Duodenal mucosa (tissue), 2 donors: ENCODE data around the gene CRCP.
"Not testable (repeated sequence)": the region's sequence is repeated elsewhere in the genome, so short reads cannot be mapped to it uniquely, and the experiment has no call there.

Experiments used
- H3K27ac ChIP-seq: one replicate; pipeline ENCODE4 v1.7.0; 2013; ENCODE audit warnings: low read depth, low read length
- H3K27me3 ChIP-seq, 2 donors: one replicate each; pipeline ENCODE4 v1.7.0; 2013; ENCODE audit warnings: low read length in 2 of 2, control low read depth in 1 of 2; ENCODE audit not compliant: insufficient read depth in 2 of 2, control insufficient read depth in 1 of 2
- H3K36me3 ChIP-seq, 2 donors: one replicate each; pipeline ENCODE4 v1.7.0; 2013; ENCODE audit warnings: low read length in 2 of 2, control low read depth in 1 of 2; ENCODE audit not compliant: insufficient read depth in 2 of 2, control insufficient read depth in 1 of 2
- H3K4me1 ChIP-seq, 2 donors: one replicate each; pipeline ENCODE4 v1.7.0; 2013; ENCODE audit warnings: low read length in 2 of 2, control low read depth in 1 of 2; ENCODE audit not compliant: insufficient read depth in 2 of 2, control insufficient read depth in 1 of 2
- H3K4me3 ChIP-seq, 2 donors: one replicate each; pipeline ENCODE4 v1.7.0; 2013; ENCODE audit warnings: low read length in 2 of 2, low read depth in 1 of 2
- H3K9ac ChIP-seq, 2 donors: one replicate each; pipeline ENCODE4 v1.7.0; 2013; ENCODE audit warnings: low read length in 2 of 2, low read depth in 1 of 2
- H3K9me3 ChIP-seq, 2 donors: one replicate each; pipeline ENCODE4 v1.7.0; 2013; ENCODE audit warnings: low read length in 2 of 2, control low read depth in 1 of 2; ENCODE audit not compliant: control insufficient read depth in 1 of 2

The CRCP gene

DNA sequence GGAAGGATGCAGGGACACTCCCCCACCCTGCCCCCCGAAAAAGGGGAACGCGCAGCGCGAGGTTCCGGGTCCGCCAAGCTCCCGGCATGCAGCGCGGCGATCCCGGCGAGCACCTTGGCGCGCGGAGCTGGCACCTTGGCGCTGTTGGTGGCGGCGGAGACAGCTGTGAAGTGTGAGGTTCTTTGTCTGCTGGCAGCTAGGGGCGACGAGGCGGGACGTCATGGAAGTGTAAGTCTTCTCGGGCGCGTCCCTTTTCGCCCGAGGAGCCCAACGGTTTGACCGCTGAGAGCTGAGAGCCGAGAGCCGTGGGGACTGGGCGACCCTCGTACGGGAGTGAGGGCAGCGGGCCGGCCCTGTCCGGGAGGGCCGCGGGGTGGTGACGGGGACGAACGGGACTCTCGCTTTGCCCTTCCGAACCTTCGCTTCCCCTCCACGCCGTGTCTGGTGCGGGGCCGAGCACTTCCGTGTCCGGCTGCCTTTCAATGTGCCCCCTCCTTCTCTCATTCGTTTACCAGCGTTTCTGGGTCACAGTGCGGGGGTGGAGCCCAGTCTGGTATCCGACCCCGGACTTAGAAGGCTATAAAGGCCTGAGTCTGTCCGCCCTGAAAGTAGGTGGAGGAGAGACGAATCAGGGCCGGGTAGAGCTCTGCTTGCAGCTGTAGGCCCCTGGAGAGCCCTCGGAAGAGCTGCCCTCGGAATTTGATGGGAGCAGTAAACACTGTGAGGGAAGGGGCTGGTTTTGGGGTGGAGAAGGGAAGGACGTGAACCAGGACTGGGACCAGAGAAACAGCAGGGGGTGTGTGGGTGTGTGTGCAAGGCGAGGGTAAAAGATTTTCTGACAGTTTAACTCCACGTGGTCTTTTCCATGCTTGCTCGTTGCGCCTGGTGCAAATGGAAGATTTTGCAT lies at the start of gene CRCP:
CRCP (plus strand) TSS at position 105 of the 907 bp plus-strand sequence; CDS start at position 221, 116 bp downstream.
- Histone ChIP-seq H3K27me3 (no peaks in the 10 kb centered on the region), H3K4me1 (peaks cover 9 to 26% of the 10 kb centered on the region in 2 donors), H3K9ac (peak within 1 kb of the TSS; percentile 85 to 87)

DNA sequence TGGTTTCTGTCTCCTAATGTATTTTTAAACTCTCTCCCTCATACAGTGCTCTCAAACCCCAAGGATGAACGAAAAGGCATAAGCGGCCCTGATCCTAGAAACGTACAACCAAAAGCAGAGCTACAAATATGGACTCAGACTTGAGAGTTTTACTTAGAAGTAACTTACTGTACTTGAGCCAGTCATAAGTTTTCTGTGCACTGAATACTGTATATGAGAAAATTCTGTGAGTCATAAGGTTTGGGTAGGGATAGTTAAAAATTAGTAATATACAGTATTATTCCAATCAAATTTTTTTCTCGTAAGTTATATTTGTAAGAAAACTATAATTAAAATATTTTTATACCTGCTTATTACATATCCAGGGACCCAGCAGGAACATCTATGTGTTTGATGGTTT lies 44.9 kb upstream of the CRCP start:
- Histone ChIP-seq H3K4me1 (no peaks in the 10 kb centered on the region), H3K4me3 (no peak overlapping the region), H3K27ac (no peak overlapping the region), H3K9me3 (no peaks in the 10 kb centered on the region), H3K9ac (no peak overlapping the region), H3K27me3 (no peaks in the 10 kb centered on the region), H3K36me3 (no peaks in the 10 kb centered on the region)

More for the DNA sequence above, at the start of gene CRCP:
- Histone ChIP-seq H3K4me3 (peak within 1 kb of the TSS; percentile 88 to 90), H3K27ac (peak within 1 kb of the TSS; percentile 92), H3K9me3 (no peaks in the 10 kb centered on the region), H3K36me3 (peaks cover 3 to 4% of the 10 kb centered on the region in 2 donors)

DNA sequence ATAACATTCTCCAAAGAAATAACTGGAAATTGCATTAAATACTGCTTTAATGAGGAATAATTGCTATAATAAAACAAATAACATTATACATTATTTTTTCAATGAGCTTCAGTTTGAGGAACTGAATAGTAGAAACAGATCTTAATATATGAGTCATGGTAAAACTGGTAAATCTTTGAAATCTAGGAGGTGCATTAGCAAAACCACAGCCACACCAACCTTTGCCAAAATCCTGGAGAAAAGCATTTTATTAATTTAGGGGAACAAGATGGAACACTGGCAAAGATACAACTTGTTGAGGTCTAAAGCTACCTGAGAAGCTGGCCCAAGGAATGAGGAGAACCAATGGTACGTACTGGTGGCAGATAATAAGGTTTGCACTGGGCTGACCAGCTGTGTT lies 44.4 kb upstream of the CRCP start:
- H3K27me3 ChIP-seq = no peaks in the 10 kb centered on the region
- no peaks in the 10 kb centered on the region for H3K9me3 ChIP-seq
- no peak overlapping the region for H3K4me3 ChIP-seq
- no peak overlapping the region for H3K9ac ChIP-seq
- H3K36me3 ChIP-seq = no peaks in the 10 kb centered on the region
- H3K27ac ChIP-seq = no peak overlapping the region
- H3K4me1 ChIP-seq = no peaks in the 10 kb centered on the region

DNA sequence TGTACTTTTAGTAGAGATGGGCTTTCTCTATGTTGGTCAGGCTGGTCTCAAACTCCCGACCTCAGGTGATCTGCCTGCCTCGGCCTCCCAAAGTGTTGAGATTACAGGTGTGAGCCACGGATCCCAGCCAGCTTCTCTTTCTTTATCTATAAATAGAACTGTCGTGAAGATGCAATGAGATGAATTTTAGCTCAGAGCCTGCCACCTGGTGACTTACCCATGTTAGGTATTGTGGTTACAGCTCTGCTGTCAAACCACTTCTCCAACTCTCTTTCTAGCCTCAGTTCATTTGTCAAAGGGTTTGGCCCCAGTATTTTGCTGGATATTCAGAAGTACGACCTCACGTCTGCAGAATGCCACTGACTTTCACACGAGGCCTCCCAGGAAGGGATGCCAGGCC lies 42.4 kb upstream of the CRCP start:
- H3K9ac ChIP-seq, H3K36me3 ChIP-seq, H3K4me3 ChIP-seq, H3K27ac ChIP-seq, H3K27me3 ChIP-seq, H3K9me3 ChIP-seq: not testable (repeated sequence)
- peaks cover 9 to 12% of the 10 kb centered on the region in 2 donors for H3K4me1 ChIP-seq

DNA sequence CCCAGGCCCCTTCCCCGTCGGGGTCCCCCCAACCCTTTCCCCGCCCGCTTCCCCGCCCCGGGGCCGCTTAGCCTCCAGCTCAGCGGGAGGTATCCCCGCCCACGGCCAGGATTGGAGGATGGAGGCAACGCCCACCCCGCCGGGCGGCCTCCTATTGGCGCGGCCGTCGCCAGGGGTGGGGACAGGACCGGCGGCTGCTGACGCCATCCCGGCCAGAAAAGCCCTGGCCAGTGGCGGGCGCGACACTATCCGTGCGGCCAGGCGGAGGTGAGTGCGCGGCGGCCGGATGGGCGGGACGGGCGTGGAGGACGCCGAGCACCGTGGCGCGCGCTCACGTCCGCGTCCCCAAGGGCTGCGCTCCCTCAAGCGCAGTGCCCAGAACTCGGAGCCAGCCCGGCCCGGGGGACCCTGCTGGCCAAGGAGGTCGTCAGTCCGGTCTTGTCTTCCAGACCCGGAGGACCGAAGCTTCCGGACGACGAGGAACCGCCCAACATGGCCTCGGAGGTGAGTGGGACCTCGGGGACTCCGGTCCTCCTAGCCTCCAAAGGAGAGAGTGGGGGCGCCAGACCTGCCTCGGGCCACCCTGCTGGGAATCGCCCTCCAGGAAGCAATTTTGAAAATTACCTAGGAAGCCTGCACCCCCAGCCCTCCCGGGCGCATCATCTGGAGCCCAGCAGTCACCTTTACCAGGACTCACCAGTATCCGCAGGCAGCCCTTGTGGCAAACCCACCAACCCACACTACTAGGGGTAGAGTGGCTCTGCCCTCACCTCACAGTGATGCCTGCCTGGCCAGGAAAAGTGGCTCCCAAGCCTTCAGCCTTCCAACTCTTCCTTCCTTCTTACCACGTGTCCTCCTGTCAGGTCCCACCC lies 38.8 kb upstream of the CRCP start, which contains the start of gene ASL:
ASL (plus strand) TSS at position 230 of the 872 bp plus-strand sequence; CDS start at position 493, 263 bp downstream.
- Histone ChIP-seq H3K4me3 (peak within 1 kb of the TSS; percentile 88 to 93), H3K9me3 (no peaks in the 10 kb centered on the region), H3K4me1 (peaks cover 13 to 16% of the 10 kb centered on the region in 2 donors), H3K9ac (peak within 1 kb of the TSS; percentile 81 to 87), H3K36me3 (peaks cover 0 to 4% of the 10 kb centered on the region in 2 donors), H3K27ac (peak within 1 kb of the TSS; percentile 80), H3K27me3 (no peaks in the 10 kb centered on the region)

DNA sequence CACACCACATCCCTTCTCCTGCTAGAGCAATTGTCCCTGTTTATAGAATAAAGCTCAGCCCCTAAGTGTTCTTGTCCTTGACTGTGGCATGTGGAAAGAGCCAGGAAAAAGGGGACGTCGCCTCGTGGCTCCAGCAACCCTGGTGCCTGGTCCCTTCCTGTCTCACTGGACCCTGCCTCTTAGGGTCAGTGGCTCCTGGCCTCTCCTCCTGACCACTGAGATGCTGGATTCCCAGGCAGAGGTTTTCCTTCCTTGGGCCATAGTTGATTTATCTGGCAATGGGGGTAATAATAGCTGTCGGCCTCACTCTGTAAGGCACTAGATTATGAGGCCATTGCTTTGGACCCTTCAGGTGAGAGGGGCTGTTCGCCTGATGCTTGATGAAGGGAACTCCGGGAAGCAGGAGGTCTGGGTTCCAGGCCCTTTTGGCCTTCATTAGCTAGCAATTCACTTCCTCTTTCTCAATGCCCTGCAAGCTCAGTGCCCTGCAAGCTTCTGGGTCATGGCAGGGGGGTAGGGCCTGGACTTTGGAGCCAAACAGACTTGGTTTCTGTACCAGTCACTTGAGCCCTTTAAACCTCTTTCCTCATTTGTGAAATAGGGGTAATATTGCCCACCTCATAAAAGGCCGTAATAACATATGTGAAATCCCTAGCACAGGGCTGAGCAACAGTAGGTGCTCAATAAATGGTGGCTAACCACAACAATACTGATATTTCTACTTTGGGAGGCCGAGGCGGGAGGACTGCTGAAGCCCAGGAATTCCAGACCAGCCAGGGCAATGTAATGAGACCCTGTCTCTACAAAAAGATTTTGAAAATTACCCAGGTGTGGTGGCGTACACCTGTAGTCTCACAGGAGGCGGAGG lies 38.0 kb upstream of the CRCP start:
- Histone ChIP-seq H3K9ac (peak overlapping the region; percentile 81 to 87), H3K4me3 (peak overlapping the region; percentile 88 to 93), H3K27me3 (no peaks in the 10 kb centered on the region), H3K4me1 (peaks cover 13 to 16% of the 10 kb centered on the region in 2 donors), H3K9me3 (no peaks in the 10 kb centered on the region), H3K27ac (peak overlapping the region; percentile 80), H3K36me3 (peaks cover 0 to 4% of the 10 kb centered on the region in 2 donors)

DNA sequence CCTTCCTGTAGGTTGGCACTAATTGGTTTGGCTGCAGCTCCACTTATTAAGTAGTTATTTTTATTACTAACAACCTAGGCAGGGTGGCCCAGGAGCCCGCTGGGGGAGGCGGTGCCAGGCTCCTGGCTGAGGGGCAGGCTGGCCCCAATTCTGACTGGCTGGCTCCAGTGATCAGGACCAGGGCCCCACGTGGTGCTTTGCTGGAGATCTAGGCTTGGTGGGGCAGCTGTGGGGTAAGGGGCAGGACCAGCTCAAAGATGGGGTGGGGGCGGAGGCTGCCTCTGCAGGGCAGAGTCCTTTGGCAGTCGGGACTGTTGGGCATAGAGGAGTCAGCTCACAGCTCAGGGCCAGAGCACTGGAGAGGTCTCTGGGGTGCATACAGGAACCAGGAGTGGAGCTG lies 36.6 kb upstream of the CRCP start:
- no peak overlapping the region for H3K9ac ChIP-seq
- no peaks in the 10 kb centered on the region for H3K9me3 ChIP-seq
- peak overlapping the region in 1 of 2 donors; percentile 30 for H3K4me3 ChIP-seq
- no peak overlapping the region for H3K27ac ChIP-seq
- H3K4me1 ChIP-seq = peaks cover 13 to 16% of the 10 kb centered on the region in 2 donors
- H3K36me3 ChIP-seq = peaks cover 0 to 18% of the 10 kb centered on the region in 2 donors
- H3K27me3 ChIP-seq = no peaks in the 10 kb centered on the region

DNA sequence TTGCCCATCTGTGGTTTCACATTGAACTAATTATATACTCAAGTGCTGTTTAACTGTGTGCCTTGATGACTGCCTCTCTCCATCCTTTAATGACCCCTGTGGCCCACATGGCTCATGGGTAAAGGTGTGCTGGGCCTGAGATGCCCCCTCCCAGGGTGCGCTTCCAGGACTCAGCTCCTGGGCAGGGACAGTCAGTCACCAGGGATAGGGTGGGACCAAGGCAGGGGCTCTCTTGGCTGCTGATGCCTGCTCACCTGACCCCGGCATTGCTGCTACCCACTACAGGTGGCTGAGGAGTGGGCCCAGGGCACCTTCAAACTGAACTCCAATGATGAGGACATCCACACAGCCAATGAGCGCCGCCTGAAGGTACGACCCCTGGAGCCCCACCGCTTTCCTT lies 32.6 kb upstream of the CRCP start:
- Histone ChIP-seq H3K27ac (no peak overlapping the region), H3K36me3 (peaks cover 11 to 41% of the 10 kb centered on the region in 2 donors)

DNA sequence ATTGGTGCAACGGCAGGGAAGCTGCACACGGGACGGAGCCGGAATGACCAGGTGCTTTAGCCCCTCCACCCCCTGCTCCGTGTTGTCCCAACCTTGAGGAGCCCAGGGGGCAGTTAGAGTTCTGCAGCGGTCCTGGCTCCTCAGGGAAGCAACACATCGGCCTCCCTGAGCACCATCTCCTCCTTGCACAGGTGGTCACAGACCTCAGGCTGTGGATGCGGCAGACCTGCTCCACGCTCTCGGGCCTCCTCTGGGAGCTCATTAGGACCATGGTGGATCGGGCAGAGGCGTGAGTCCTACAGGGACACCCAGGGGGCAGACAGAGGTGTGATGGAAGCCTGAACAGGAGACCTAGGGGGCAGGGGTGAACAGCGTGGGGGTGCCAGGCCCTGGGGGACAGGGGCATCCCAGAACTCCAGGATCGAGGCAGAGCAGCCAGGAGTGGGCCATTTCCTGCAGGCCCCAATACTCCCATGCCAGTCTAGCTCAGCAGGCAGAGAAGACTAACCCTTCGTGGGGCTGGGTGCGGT lies 31.7 kb upstream of the CRCP start:
- H3K36me3 ChIP-seq = peaks cover 18 to 49% of the 10 kb centered on the region in 2 donors
- no peaks in the 10 kb centered on the region for H3K27me3 ChIP-seq
- peaks cover 0 to under 1% of the 10 kb centered on the region in 2 donors for H3K4me1 ChIP-seq
- H3K9me3 ChIP-seq = no peaks in the 10 kb centered on the region
- H3K4me3 ChIP-seq = no peak overlapping the region
- no peak overlapping the region for H3K9ac ChIP-seq
- no peak overlapping the region for H3K27ac ChIP-seq

More for the DNA sequence above, 32.6 kb upstream of the CRCP start:
- Histone ChIP-seq H3K4me1 (peaks cover 5% of the 10 kb centered on the region in 2 donors), H3K9ac (no peak overlapping the region), H3K4me3 (no peak overlapping the region), H3K27me3 (no peaks in the 10 kb centered on the region), H3K9me3 (no peaks in the 10 kb centered on the region)
